GM18505 (cell line): ENCODE data around the gene EFCAB10.
"Not testable (repeated sequence)": the region's sequence is repeated elsewhere in the genome, so short reads cannot be mapped to it uniquely, and the experiment has no call there.

ENCODE experiments used
- ATAC-seq: cut with Tn5 transposase; IDR thresholded peaks from one replicate; pipeline ENCODE4 v1.9.1; 2021; ENCODE audit not compliant: unreplicated experiment
- POLR2A ChIP-seq: IDR thresholded peaks from 4 replicates; pipeline ENCODE4 v1.6.1; 2011; ENCODE audit warnings: borderline replicate concordance; ENCODE audit not compliant: insufficient read depth, insufficient read length; ENCODE audit errors: extremely low read depth

EFCAB10 gene

GRCh38 chr7:105611856-105612775 lies 30.8 kb upstream of the EFCAB10 start:
- no peak for ATAC-seq
- no peak for TF ChIP-seq POLR2A

- no peak for ATAC-seq
These were observed 29.1 kb upstream of the EFCAB10 start for GRCh38 chr7:105610165-105610930.

GRCh38 chr7:105602325-105603305 lies 21.3 kb upstream of the EFCAB10 start:
- no peak for TF ChIP-seq POLR2A
- ATAC-seq: no peak

More at GRCh38 chr7:105610165-105610930, 29.1 kb upstream of the EFCAB10 start:
- TF ChIP-seq POLR2A: no peak

- TF ChIP-seq POLR2A: no peak
- ATAC-seq: no peak
These were observed 19.6 kb upstream of the EFCAB10 start for GRCh38 chr7:105600720-105601550.

GRCh38 chr7:105599551-105599950 lies 18.3 kb upstream of the EFCAB10 start:
- TF ChIP-seq POLR2A: no peak

GRCh38 chr7:105599080-105599479 lies 17.8 kb upstream of the EFCAB10 start:
- not testable (repeated sequence) for ATAC-seq

More at GRCh38 chr7:105599551-105599950, 18.3 kb upstream of the EFCAB10 start:
- no peak for ATAC-seq

- no peak for TF ChIP-seq POLR2A
- ATAC-seq: no peak
These were observed 15.6 kb upstream of the EFCAB10 start for GRCh38 chr7:105596866-105597265.

- no peak for TF ChIP-seq POLR2A
- ATAC-seq: no peak
These were observed 12.7 kb upstream of the EFCAB10 start for GRCh38 chr7:105594034-105594433.

GRCh38 chr7:105591522-105591921 lies 10.2 kb upstream of the EFCAB10 start:
- ATAC-seq: no peak
- no peak for TF ChIP-seq POLR2A

GRCh38 chr7:105590793-105591192 lies 9.5 kb upstream of the EFCAB10 start:
- TF ChIP-seq POLR2A: no peak
- ATAC-seq: no peak

GRCh38 chr7:105589356-105590077 lies 8.2 kb upstream of the EFCAB10 start:
- ATAC-seq: peak; percentile 83

GRCh38 chr7:105587909-105588635 lies 6.8 kb upstream of the EFCAB10 start:
- no peak for TF ChIP-seq POLR2A
- no peak for ATAC-seq

More at GRCh38 chr7:105589356-105590077, 8.2 kb upstream of the EFCAB10 start:
- no peak for TF ChIP-seq POLR2A
